Measurements from ENCODE around the gene CDCA4. TPM values are rescaled to one million over a fixed set of nuclear protein-coding genes. Genes with fewer than 3 reads are reported as not detected.

Gene CDCA4
- total RNA-seq (2022; extraction: Qiagen RNA extraction; ENCODE audit: low read depth) = 47.1 to 53.6 TPM (median 49.1 TPM) in 5 replicates

GRCh38 chr14:105020815-105021655, at the start of gene CDCA4:
TSS of gene CDCA4 (minus strand) at chr14:105021083. CDS start at chr14:105011929, 9,154 bp downstream.

GRCh38 chr14:105065280-105066228, 44.7 kb upstream of the CDCA4 start, which contains the start of gene GPR132:
TSS of gene GPR132 (minus strand) at chr14:105065430. CDS start at chr14:105055420, 10,010 bp downstream.

GRCh38 chr14:104985675-104986486, 35.0 kb downstream of the CDCA4 start, which contains the start of gene CLBA1:
TSS of gene CLBA1 (plus strand) at chr14:104985788. CDS start at chr14:104986432, 644 bp downstream.

GRCh38 chr14:104977681-104978653, 42.9 kb downstream of the CDCA4 start, which contains the start of gene AHNAK2:
TSS of gene AHNAK2 (minus strand) at chr14:104978374. CDS start at chr14:104978237, 137 bp downstream.

Other genes starting within 250 kb of the CDCA4 start
- 93.7 to 110 TPM (median 103 TPM) in 5 replicates for gene AKT1, start 225.3 kb downstream of the CDCA4 start, total RNA-seq (2022; extraction: Qiagen RNA extraction; ENCODE audit: low read depth)
- 2.3 to 3.5 TPM (median 2.9 TPM) in 5 replicates for gene ZBTB42, start 220.0 kb downstream of the CDCA4 start, total RNA-seq (2022; extraction: Qiagen RNA extraction; ENCODE audit: low read depth)
- 19.0 to 27.2 TPM (median 20.7 TPM) in 5 replicates for gene CEP170B, start 155.8 kb downstream of the CDCA4 start, total RNA-seq (2022; extraction: Qiagen RNA extraction; ENCODE audit: low read depth)
- 0.13 to 0.39 TPM (median 0.21 TPM) in 5 replicates for gene PLD4, start 96.2 kb downstream of the CDCA4 start, total RNA-seq (2022; extraction: Qiagen RNA extraction; ENCODE audit: low read depth)
- gene AHNAK2, start 42.7 kb downstream of the CDCA4 start, total RNA-seq (2022; extraction: Qiagen RNA extraction; ENCODE audit: low read depth) = 178 to 245 TPM (median 196 TPM) in 5 replicates
- 13.6 to 17.5 TPM (median 15.7 TPM) in 5 replicates for gene CLBA1, start 35.3 kb downstream of the CDCA4 start, total RNA-seq (2022; extraction: Qiagen RNA extraction; ENCODE audit: low read depth)
- 0.34 to 0.81 TPM (median 0.51 TPM) in 5 replicates for gene GPR132, start 44.3 kb upstream of the CDCA4 start, total RNA-seq (2022; extraction: Qiagen RNA extraction; ENCODE audit: low read depth)
- gene JAG2, start 147.7 kb upstream of the CDCA4 start, total RNA-seq (2022; extraction: Qiagen RNA extraction; ENCODE audit: low read depth) = 16.8 to 25.0 TPM (median 21.5 TPM) in 5 replicates
- gene NUDT14, start 160.2 kb upstream of the CDCA4 start, total RNA-seq (2022; extraction: Qiagen RNA extraction; ENCODE audit: low read depth) = 20.5 to 44.8 TPM (median 40.8 TPM) in 5 replicates
- 28.9 to 42.9 TPM (median 40.2 TPM) in 5 replicates for gene BTBD6, start 227.4 kb upstream of the CDCA4 start, total RNA-seq (2022; extraction: Qiagen RNA extraction; ENCODE audit: low read depth)

All from A549 treated with CpdA at 1 μM for 4 hours (cell line).